HG03469 (cell line): ENCODE data around the gene SEMA4F.
A peak's percentile ranks its signal among the peaks of the same experiment; 100 is the strongest.
"Not testable (repeated sequence)": the region's sequence is repeated elsewhere in the genome, so short reads cannot be mapped to it uniquely, and the experiment has no call there.

ENCODE experiments used
- ATAC-seq: cut with Tn5 transposase; IDR thresholded peaks from one replicate; pipeline ENCODE4 v1.9.1; 2021; ENCODE audit warnings: mild to moderate bottlenecking, moderate library complexity, moderate number of reproducible peaks; ENCODE audit not compliant: unreplicated experiment

SEMA4F gene, protein sequence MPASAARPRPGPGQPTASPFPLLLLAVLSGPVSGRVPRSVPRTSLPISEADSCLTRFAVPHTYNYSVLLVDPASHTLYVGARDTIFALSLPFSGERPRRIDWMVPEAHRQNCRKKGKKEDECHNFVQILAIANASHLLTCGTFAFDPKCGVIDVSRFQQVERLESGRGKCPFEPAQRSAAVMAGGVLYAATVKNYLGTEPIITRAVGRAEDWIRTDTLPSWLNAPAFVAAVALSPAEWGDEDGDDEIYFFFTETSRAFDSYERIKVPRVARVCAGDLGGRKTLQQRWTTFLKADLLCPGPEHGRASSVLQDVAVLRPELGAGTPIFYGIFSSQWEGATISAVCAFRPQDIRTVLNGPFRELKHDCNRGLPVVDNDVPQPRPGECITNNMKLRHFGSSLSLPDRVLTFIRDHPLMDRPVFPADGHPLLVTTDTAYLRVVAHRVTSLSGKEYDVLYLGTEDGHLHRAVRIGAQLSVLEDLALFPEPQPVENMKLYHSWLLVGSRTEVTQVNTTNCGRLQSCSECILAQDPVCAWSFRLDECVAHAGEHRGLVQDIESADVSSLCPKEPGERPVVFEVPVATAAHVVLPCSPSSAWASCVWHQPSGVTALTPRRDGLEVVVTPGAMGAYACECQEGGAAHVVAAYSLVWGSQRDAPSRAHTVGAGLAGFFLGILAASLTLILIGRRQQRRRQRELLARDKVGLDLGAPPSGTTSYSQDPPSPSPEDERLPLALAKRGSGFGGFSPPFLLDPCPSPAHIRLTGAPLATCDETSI

DNA sequence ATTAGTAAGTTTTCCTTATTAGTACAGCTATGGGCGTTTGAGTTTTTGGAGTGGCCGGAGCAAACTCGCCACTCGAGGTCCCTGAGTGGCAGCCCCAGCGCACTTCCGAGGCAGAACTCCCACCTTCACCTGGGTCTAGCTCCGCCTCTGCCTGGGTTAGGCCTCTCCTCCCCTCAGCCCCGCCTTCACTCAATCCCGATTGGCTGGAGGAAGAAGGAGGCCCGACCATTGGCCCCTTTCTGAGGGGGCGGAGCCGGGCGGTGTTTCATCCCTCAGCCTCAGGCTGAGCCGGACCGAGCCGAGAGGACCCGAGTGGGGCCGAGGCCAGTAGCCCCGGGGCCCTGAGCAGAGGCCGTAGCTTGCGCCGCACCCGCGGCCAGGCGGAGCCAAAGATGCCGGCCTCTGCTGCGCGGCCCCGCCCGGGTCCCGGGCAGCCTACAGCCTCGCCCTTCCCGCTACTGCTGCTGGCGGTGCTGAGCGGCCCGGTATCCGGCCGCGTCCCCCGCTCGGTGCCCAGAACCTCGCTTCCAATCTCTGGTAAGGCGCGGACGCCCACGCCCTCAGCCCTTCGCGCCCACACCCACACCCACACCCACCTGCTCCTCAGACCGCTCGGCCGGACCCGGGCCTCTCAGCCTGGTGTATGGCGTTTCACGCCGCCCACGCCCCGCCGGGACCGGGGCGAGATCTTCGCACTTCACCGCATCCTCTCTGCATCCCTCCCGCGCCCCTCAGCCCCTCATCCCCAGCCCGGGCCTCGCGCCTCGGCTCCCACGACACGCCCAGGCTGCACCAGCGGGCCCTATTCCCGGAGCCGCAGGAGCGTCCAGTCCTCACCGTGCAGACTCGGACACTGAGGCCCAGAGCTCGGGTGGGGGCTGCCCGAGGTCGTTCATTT lies at the start of gene SEMA4F:
Gene SEMA4F (plus strand): TSS at position 263 of the 898 bp plus-strand sequence. CDS start 130 bp downstream, at position 393.
- ATAC-seq, result peak; percentile 98

- no peak for ATAC-seq
Observed at GRCh38 chr2:74606927-74607326, 47.1 kb upstream of the SEMA4F start.

DNA sequence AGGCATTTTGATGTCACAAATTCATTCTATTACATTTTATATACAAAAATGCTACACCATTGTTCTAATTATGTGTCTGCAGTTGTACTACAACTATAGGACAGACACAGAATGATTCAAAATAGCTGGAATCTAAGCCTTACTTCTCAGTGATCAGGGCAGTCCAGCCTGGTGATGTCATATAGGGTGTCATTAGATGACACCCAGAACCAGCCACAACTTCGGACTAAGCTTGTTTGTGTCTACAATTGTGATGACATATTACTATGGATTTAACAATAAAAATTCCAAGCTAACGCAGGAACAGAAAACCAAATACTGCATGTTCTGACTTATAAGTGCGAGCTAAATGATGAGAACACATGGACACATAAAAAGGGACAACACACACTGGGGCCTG lies 36.9 kb upstream of the SEMA4F start:
- ATAC-seq, result no peak

DNA sequence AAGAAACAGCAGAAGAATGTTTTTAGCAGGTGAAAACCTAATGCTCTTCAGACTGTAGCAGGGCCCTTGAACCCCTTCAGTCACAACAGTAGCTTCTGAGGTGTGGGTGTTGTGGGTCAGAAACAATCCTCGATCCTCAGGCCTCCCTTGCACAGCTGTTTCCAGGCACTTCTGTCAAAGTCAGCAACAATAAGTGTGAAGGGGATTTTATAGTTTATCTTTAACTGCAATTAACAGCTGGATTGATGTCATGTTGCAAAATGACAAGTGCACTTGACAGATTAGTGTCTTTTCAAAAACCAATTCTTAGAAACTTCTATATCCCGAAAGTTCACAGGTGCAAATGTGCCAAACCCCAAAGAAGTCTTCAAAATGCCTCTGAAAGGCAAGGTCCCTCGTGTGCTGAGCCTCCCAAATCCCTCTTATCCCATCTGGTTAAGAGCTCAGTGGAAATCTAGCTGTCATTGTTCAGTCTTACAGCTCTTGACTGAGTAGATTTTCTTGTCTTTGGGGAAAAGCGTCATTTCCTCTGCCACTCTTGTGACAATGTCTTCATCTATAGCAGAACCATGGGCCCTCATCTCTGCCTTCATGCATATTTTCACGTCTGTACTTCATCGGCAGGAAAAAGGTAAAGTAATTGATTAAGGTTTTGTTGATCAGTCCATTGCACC lies 35.5 kb upstream of the SEMA4F start:
- no peak for ATAC-seq

GRCh38 chr2:74619651-74620297 lies 34.3 kb upstream of the SEMA4F start:
- peak; percentile 48 for ATAC-seq

GRCh38 chr2:74620671-74621070 lies 33.4 kb upstream of the SEMA4F start:
- ATAC-seq, result no peak

- no peak for ATAC-seq
Observed at GRCh38 chr2:74625658-74626425, 28.2 kb upstream of the SEMA4F start.

DNA sequence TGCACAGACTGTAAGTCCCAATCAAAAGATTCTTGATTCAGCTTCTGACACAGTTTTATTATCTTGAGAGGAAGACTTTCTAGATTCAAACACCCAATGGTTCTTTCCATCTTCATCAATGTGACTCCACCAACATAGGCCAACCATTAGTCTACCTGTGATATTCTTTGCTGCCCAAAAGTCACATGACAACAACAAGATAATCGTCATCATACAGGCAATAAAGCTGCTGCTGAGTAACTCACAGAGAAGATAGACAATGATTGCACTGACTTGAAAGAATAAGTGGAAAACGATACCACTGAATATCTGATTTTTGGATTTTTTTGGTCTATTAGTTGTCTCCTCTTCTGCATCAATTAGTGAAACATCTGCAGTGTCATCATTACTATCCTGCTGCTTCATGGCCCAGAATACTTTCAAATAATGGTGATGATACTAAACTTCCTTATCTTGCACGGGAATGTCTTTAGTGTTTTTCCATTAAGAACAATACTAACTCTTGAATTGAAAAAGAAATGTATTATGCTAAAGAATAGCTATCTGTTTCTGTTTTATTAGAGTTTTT lies 25.4 kb upstream of the SEMA4F start:
- ATAC-seq, result no peak

GRCh38 chr2:74630454-74630853 lies 23.6 kb upstream of the SEMA4F start:
- ATAC-seq, result not testable (repeated sequence)

GRCh38 chr2:74632209-74632938 lies 21.7 kb upstream of the SEMA4F start:
- ATAC-seq, result no peak

- no peak for ATAC-seq
Observed at GRCh38 chr2:74632939-74633312, 21.1 kb upstream of the SEMA4F start.

- ATAC-seq, result no peak
Observed at GRCh38 chr2:74639550-74639949, 14.5 kb upstream of the SEMA4F start.

DNA sequence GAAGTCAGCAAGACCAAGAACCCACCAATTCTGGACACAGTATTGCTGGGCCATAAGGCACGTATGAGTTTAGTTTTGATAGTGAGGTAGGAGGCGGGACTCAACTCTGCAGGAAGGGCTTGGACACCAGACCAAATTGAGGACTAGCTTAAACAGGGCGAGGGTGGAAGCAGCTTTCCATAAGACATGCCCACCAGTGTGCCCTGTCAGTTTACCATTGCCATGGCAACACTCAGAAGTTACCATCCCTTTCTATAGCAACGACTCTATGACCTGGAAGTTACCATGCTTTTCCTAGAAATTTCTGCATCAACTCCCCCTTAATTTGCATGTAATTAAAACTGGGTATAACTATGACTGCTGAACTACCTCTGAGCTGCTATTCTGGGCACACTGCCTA lies 8.7 kb upstream of the SEMA4F start:
- ATAC-seq, result no peak

DNA sequence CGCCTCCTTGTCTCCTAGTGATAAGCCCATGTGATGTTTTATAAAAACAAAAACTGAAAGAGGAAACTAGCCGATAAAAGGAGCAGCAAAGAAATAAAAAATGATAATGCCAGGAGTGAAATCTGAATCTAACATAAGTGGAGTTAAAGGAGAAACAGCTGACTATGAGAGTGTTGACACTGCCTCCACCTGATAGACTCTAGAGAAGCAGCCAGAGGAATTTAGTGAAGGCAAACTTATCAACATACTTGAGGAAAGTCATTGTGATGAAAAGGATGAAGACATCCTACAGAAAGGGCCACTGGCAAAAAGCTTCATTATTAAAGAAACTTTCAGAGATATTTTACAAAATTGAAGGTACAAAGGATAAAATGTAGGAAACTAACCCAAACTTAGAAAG lies 7.8 kb upstream of the SEMA4F start:
- ATAC-seq, result no peak

DNA sequence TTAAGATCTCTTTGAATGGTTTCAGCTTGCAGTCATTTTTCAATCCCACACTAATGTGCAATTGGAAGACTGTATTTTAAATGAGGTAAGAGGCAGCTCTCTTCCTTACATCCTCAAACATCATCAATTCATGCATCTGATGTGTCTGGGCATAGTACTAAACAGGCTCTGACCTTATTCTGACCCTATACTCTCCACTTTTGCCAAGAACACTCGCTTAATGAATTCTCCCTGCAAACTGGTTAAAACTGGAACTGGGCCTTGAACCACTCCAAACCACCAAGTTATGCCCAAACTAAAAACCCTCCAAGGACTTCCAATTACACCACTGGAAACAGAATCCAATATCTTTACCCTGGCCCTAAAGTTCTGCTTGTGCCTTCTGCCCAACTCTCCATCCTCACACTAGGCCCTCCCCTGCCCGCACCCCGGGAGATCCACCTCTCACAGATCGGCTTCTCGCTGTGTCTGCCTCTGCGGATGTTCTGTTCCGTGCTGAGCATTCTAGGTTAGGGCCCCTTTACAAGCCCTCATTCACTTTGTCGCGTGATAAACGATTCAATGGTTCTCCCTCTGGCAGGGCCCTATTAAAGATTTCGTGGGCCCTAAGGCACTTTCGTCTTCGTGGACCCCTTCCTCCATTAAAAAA lies 7.1 kb upstream of the SEMA4F start:
- no peak for ATAC-seq

GRCh38 chr2:74648009-74648443 lies 6.0 kb upstream of the SEMA4F start, which contains the start of gene M1AP:
Gene M1AP (minus strand): TSS chr2:74648330. CDS start chr2:74640275, 8,055 bp downstream.
- ATAC-seq, result no peak

- peak; percentile 11 for ATAC-seq
Observed at GRCh38 chr2:74653589-74653984, 460 bp upstream of the SEMA4F start.

DNA sequence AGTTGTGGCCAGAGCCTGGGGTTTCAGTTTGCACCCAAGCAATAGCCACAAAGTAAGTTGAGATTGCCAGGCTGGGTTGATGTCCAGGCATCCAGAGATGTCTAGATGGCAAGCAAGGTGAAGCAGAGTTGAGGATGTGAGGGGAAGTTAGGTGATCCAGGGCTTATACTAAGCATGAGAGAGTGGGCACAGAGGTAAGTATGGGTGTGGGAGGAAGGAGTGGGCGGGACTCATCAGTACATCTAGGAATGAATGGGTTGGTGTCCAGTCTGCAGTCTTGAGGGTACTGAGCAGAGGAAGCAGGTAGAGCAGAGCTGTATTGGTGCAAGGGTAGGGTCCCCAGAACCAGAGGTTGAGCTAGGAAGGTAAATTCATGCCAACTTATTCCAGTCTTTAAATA lies 1.5 kb downstream of the SEMA4F start:
- no peak for ATAC-seq
